GM18867 (cell line): ENCODE data around the gene DMXL2.
"Not testable (repeated sequence)": the region's sequence is repeated elsewhere in the genome, so short reads cannot be mapped to it uniquely, and the experiment has no call there.

ENCODE experiments used
- ATAC-seq: cut with Tn5 transposase; IDR thresholded peaks from one replicate; pipeline ENCODE4 v1.9.1; 2021; ENCODE audit warnings: mild to moderate bottlenecking, moderate library complexity; ENCODE audit not compliant: unreplicated experiment

DMXL2 gene, protein sequence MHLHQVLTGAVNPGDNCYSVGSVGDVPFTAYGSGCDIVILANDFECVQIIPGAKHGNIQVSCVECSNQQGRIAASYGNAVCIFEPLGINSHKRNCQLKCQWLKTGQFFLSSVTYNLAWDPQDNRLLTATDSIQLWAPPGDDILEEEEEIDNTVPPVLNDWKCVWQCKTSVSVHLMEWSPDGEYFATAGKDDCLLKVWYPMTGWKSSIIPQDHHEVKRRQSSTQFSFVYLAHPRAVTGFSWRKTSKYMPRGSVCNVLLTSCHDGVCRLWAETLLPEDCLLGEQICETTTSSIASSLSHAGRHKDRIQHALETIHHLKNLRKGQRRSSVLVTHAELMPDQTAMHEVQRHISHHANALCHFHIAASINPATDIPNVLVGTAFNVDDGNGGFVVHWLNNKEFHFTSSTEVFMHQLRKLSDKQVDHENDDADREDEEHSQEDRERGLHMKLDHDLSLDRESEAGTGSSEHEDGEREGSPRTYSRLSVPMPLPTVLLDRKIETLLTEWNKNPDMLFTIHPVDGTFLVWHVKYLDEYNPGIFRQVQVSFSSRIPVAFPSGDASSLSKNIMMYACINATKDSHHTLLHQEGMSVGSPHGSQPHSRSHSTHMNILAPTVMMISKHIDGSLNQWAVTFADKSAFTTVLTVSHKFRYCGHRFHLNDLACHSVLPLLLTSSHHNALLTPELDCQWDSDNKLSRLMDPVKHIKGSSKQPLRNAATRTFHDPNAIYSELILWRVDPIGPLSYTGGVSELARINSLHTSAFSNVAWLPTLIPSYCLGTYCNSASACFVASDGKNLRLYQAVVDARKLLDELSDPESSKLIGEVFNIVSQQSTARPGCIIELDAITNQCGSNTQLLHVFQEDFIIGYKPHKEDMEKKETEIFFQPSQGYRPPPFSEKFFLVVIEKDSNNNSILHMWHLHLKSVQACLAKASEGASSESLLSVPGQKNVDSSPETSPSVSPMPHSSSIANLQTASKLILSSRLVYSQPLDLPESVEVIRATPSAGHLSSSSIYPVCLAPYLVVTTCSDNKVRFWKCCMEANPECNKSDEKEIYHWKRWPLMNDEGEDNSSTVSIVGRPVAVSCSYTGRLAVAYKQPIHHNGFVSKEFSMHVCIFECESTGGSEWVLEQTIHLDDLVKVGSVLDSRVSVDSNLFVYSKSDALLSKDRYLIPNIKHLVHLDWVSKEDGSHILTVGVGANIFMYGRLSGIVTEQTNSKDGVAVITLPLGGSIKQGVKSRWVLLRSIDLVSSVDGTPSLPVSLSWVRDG (N-terminal part only)

GRCh38 chr15:51622604-51623370, at the start of gene DMXL2:
DMXL2 (minus strand) TSS chr15:51622771; CDS start chr15:51622545, 226 bp downstream.
- ATAC-seq: peak; percentile 40

DNA sequence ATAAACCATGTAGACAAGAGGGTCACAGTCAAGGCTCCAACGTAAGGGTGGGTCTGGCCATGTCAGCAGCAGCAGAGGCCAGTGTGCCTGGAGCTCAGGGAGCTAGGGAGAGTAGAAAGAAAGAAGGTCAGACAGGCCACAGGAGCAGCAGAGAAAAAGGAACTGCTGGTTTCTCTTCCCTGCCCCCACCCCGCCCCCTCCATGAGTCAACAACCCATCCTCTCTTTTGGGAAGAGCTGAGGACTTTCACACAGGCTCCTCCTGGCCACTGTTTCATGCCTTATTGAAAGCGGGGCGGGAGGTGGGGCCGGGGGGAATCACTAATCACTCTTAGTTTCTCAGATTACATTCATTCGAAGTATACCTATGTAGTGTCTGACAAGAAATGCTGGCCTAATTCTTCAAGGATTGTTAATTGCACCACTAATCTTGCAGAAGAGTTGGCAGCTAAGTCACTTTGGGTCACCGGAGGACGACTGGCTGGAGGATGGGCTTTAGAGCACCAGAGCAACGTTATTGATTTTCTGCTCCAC, 49.6 kb upstream of the DMXL2 start:
- no peak for ATAC-seq

DNA sequence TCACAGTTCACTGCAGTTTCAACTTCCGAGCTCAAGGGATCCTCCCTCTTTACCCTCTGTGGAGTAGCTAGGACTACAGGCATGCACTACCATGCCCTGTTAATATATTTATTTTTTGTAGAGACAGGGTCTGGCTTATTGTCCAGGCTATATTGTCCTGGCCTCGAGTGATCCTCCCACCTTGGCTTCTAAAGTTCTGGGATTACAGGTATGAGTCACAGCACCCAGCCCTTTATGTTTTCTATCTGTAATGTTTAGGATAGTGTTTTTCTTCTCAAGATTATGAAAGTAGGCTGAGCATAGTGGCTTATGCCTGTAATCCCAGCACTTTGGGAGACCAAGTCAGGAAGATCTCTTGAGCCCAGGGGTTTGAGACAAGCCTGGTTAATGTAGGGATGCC, 46.8 kb upstream of the DMXL2 start:
- no peak for ATAC-seq

DNA sequence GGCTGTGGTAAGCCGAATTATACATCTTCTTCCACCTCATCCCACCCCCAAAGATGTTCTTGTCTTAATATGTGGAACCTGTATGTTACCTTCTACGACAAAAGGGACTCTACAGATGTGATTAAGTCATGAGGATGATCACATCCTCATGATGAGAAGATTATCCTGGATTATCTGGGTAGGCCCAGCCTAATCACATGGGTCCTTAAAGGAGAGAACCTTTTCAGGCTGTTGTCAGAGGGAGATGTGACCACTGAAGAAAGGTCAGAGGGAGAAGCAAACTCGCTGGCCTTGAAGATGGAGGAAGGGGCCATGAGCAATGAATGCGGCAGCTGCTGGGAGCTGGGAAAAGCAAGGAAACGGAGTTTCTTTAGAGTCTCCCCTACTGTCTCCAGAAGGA, 45.9 kb upstream of the DMXL2 start:
- ATAC-seq: no peak

- ATAC-seq: no peak
Observed at GRCh38 chr15:51667478-51667877, 44.9 kb upstream of the DMXL2 start.

DNA sequence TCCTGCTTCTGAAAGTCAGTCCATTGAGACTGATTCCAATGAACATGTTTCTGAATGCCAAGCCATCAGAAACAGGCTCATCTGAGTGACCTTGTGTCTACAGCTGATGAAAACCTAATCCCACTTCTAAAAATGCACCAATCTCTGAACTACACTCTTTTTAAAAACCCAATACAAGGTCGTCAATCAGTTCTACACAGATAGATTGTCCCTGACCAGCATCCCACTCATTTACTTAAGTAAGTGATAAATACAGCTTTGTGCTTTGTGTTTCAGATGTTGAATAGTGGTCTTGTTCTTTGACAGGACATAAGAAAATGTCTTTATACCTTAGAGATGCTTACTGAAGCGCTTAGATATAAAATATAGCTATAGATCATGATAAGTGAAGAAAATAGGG, 38.5 kb upstream of the DMXL2 start:
- no peak for ATAC-seq

DNA sequence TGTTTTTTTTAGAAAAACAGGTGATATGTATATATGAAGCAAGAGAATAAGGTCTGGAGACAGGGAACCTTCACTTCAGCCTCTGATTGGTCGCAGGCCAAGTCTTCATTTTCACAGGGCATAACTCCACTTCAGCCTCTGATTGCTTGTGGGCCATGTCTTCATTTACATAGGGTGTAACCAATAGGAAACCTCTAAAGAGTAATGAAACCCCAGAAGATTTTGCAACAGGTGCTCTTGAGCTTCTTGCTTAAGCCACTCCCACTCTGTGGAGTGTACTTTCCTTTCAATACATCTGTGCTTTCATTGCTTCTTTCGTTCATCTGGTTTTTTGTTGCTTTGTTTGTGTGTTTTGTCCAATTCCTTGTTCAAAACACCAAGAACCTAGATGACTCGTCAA, 36.1 kb upstream of the DMXL2 start:
- no peak for ATAC-seq

- not testable (repeated sequence) for ATAC-seq
Observed at GRCh38 chr15:51655401-51656057, 33.0 kb upstream of the DMXL2 start.

DNA sequence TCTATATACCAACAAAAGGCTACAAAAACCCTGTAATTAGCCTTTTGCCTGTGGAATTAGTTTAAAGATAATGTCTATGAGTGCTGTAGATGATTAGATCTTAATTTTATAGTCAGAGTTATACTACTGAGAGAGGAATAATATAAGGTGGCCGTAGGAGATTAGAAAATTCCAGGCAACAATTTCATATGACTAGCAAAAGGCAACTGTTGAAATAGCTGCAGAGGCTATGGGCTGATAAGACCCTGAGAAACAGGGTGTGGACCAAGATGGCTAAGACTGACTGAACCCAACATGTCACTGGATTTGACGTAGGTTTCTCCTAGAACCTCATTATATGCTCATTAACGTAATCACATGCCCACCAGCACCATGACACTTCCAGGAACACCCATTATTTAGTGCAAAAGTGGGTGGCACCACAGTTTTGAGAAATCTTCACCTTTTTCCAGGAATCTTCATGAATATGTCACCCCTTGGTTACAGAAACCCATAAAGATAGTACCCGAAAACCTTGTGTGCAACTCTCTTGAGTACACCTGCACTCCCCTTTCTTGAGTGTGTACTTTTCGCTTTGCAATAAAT, 29.6 kb upstream of the DMXL2 start:
- ATAC-seq: no peak

GRCh38 chr15:51649659-51650521, 27.3 kb upstream of the DMXL2 start:
- peak; percentile 59 for ATAC-seq

- ATAC-seq: not testable (repeated sequence)
Observed at GRCh38 chr15:51648643-51649042, 26.1 kb upstream of the DMXL2 start.

GRCh38 chr15:51648101-51648500, 25.5 kb upstream of the DMXL2 start:
- ATAC-seq: not testable (repeated sequence)

DNA sequence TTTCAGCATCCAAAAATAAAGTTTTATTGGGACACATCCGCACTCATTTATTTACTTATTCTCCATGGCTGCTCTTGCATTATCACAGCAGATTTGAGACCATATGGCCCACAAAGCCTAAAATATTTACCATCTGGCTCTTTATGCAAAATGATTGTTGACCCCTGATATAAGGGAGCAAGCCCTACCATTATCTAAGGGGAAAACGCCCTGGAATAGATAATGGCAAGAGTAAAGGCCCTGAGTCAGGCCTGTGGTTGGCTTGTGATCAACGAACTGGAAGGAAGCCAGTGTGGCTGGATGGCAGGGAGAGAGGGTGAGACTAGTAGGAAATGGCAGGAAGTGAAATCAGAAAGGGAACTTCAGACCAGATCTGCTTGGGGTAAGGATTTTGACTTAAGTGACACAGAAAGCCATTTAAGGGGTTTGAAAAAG, 24.6 kb upstream of the DMXL2 start:
- no peak for ATAC-seq

DNA sequence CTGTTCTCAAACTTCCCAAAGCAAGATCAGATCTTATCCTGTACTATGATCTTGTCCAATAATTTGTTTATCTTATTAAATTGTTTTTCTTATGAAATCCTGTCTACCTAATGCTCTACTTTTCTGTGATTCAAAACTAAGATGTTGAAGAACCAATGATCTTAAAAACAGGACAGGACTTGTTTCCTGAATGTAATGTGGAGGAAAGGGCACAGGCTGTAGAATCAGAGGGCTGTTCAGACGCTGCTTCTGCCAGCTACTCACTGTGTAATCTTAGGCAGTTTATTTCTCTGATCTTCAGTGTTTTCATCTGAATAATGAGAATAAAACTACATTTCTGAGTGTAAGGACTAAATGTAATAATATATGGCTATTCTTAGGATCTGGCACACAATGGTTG, 20.1 kb upstream of the DMXL2 start:
- no peak for ATAC-seq

DNA sequence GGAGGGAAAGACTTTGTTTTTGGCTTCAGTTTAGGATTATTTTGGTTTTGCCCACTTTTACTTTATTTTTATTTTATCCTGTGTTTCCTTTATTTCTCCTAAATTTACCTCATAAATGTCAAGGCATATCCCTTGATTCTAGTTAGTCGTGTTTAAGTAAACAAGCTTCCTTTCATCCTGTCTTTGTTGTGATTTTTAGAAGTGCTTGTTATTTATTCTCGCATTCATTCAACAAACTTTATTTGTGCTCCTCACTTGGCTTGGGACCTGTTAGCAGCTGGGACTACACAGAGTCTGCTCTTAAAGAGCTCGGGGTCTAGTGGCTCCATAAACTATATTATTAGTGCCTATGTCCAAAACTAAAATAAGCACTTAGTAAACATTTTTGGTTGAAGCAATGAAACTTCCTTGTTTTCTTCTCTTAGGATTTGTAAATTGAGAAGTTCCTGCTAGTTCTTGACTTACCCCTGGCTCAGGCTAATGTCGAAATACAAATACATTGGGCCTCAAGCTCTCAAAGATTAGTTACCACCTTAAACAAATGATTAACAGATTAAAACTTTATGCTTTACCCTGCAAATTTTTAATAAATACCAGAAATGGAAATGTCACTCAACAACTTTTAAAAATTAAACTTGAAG, 19.0 kb upstream of the DMXL2 start:
- ATAC-seq: no peak

GRCh38 chr15:51634591-51635198, 12.1 kb upstream of the DMXL2 start:
- ATAC-seq: no peak

DNA sequence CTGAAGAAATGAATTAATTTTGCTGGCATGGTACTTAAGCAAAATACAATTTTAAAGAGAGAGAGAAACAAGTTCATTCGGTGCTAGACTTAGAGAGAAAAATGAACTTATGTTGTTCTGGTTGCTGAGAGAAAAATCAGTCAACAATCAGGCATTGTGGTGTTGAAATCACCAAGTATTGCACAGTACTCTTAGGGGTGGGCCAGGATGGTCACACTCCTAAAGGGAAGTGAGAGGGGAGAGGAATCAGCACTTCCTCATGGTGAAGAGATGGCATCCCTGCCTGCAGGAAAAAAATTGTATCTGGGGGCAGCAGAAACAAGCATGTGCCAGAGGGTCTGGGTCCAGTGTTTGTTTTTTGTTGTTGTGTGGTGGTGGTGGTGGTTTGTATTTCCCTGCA, 7.0 kb upstream of the DMXL2 start:
- no peak for ATAC-seq
